GM18511 (cell line): ENCODE measurements around the gene SPACDR.
"Not testable (repeated sequence)": the region's sequence is repeated elsewhere in the genome, so short reads cannot be mapped to it uniquely, and the experiment has no call there.

Experiments
- ATAC-seq: cut with Tn5 transposase; IDR thresholded peaks from one replicate; pipeline ENCODE4 v1.9.1; 2021; ENCODE audit warnings: mild to moderate bottlenecking, moderate library complexity; ENCODE audit not compliant: unreplicated experiment

SPACDR gene

GRCh38 chr7:100466653-100467605 lies 2.9 kb upstream of the SPACDR start:
- ATAC-seq = no peak

GRCh38 chr7:100465702-100466311 lies 1.7 kb upstream of the SPACDR start:
- ATAC-seq = no peak

- no peak for ATAC-seq
These were observed 1.2 kb upstream of the SPACDR start for GRCh38 chr7:100465299-100465698.

- no peak for ATAC-seq
These were observed 731 bp upstream of the SPACDR start for GRCh38 chr7:100464791-100465190.

GRCh38 chr7:100457033-100457432 lies 7.0 kb downstream of the SPACDR start:
- ATAC-seq = no peak

- ATAC-seq = no peak
These were observed 7.5 kb downstream of the SPACDR start for GRCh38 chr7:100456562-100456961.

GRCh38 chr7:100455206-100455605 lies 8.9 kb downstream of the SPACDR start:
- no peak for ATAC-seq

- not testable (repeated sequence) for ATAC-seq
These were observed 10.2 kb downstream of the SPACDR start for GRCh38 chr7:100453854-100454253.

GRCh38 chr7:100452513-100452912 lies 11.5 kb downstream of the SPACDR start:
- no peak for ATAC-seq

- ATAC-seq = no peak
These were observed 14.8 kb downstream of the SPACDR start for GRCh38 chr7:100449190-100449795.

GRCh38 chr7:100447363-100447762 lies 16.7 kb downstream of the SPACDR start:
- ATAC-seq = not testable (repeated sequence)

- ATAC-seq = no peak
These were observed 18.0 kb downstream of the SPACDR start for GRCh38 chr7:100446040-100446439.

GRCh38 chr7:100444311-100445278 lies 19.5 kb downstream of the SPACDR start:
- ATAC-seq = no peak

- ATAC-seq = no peak
These were observed 20.8 kb downstream of the SPACDR start for GRCh38 chr7:100443096-100443840.

GRCh38 chr7:100441641-100442535 lies 22.2 kb downstream of the SPACDR start:
- ATAC-seq = no peak

GRCh38 chr7:100439244-100439643 lies 24.8 kb downstream of the SPACDR start:
- ATAC-seq = not testable (repeated sequence)

GRCh38 chr7:100438731-100439130 lies 25.3 kb downstream of the SPACDR start:
- ATAC-seq = not testable (repeated sequence)

GRCh38 chr7:100438172-100438571 lies 25.9 kb downstream of the SPACDR start:
- ATAC-seq = no peak
